Rectal smooth muscle tissue (tissue), 1 donor: Measurements from ENCODE around the gene TUBB2A.
"Not testable (repeated sequence)": the region's sequence is repeated elsewhere in the genome, so short reads cannot be mapped to it uniquely, and the experiment has no call there.

ENCODE experiments used
- H3K27ac ChIP-seq: one replicate; pipeline ENCODE4 v1.7.0; 2013; ENCODE audit warnings: low read depth, low read length, inconsistent platforms
- H3K27me3 ChIP-seq: one replicate; pipeline ENCODE4 v1.7.0; 2013; ENCODE audit warnings: low read length; ENCODE audit not compliant: control insufficient read depth, insufficient read depth
- H3K36me3 ChIP-seq: one replicate; pipeline ENCODE4 v1.7.0; 2013; ENCODE audit warnings: low read length; ENCODE audit not compliant: control insufficient read depth, insufficient read depth
- H3K4me1 ChIP-seq: one replicate; pipeline ENCODE4 v1.7.0; 2013; ENCODE audit warnings: low read length; ENCODE audit not compliant: control insufficient read depth, insufficient read depth
- H3K4me3 ChIP-seq: one replicate; pipeline ENCODE4 v1.7.0; 2013; ENCODE audit warnings: low read length
- H3K9ac ChIP-seq: one replicate; pipeline ENCODE4 v1.7.0; 2013; ENCODE audit warnings: low read length

Gene TUBB2A

GRCh38 chr6:3162067-3162497 lies 4.7 kb upstream of the TUBB2A start:
- Histone ChIP-seq H3K9ac (no peak overlapping the region), H3K27ac (peak overlapping the region; percentile 93), H3K36me3 (no peaks in the 10 kb centered on the region), H3K4me1 (peaks cover 7% of the 10 kb centered on the region), H3K27me3 (no peaks in the 10 kb centered on the region), H3K4me3 (peak overlapping the region; percentile 76)

- peak overlapping the region; percentile 27 for H3K9ac ChIP-seq
- no peak overlapping the region for H3K4me3 ChIP-seq
- peak overlapping the region; percentile 12 for H3K27ac ChIP-seq
- H3K36me3 ChIP-seq, result no peaks in the 10 kb centered on the region
- H3K27me3 ChIP-seq, result no peaks in the 10 kb centered on the region
- peaks cover 7% of the 10 kb centered on the region for H3K4me1 ChIP-seq
Observed at GRCh38 chr6:3159805-3160781, 2.7 kb upstream of the TUBB2A start.

- H3K9ac ChIP-seq, result peak overlapping the region; percentile 3
- H3K27me3 ChIP-seq, H3K36me3 ChIP-seq, H3K4me1 ChIP-seq: not testable (repeated sequence)
- H3K4me3 ChIP-seq, result peak overlapping the region; percentile 65
- peak overlapping the region; percentile 84 for H3K27ac ChIP-seq
Observed at GRCh38 chr6:3156184-3157130, 887 bp downstream of the TUBB2A start.

DNA sequence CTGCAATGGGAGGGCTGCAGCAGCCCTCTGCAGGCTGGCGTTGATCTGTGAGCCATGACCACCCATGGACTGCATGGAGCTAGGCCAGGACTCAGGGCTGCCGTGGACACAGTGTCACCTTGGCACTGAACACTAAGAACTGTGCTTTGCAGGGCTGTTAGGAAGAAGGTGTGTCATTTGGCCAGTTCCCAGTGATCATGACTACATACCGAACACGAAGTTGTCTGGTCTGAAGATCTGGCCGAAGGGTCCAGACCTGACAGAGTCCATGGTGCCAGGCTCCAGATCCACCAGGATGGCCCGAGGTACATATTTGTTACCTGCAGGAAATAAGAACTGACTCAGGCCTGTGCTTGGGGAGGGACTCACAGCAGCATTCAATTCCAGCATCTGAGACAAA lies 1.9 kb downstream of the TUBB2A start:
- not testable (repeated sequence) for H3K4me1 ChIP-seq, H3K4me3 ChIP-seq, H3K27me3 ChIP-seq, H3K36me3 ChIP-seq, H3K27ac ChIP-seq, H3K9ac ChIP-seq

GRCh38 chr6:3152689-3153088 lies 4.7 kb downstream of the TUBB2A start:
- Histone ChIP-seq H3K9ac (no peak overlapping the region), H3K27me3 (no peaks in the 10 kb centered on the region), H3K4me3 (no peak overlapping the region), H3K27ac (no peak overlapping the region), H3K4me1 (no peaks in the 10 kb centered on the region), H3K36me3 (peaks cover 8% of the 10 kb centered on the region)

- Histone ChIP-seq H3K36me3 (peaks cover 10% of the 10 kb centered on the region), H3K9ac (no peak overlapping the region), H3K27ac (no peak overlapping the region), H3K4me1 (no peaks in the 10 kb centered on the region), H3K4me3 (no peak overlapping the region), H3K27me3 (no peaks in the 10 kb centered on the region)
Observed at GRCh38 chr6:3151691-3152090, 5.7 kb downstream of the TUBB2A start.

DNA sequence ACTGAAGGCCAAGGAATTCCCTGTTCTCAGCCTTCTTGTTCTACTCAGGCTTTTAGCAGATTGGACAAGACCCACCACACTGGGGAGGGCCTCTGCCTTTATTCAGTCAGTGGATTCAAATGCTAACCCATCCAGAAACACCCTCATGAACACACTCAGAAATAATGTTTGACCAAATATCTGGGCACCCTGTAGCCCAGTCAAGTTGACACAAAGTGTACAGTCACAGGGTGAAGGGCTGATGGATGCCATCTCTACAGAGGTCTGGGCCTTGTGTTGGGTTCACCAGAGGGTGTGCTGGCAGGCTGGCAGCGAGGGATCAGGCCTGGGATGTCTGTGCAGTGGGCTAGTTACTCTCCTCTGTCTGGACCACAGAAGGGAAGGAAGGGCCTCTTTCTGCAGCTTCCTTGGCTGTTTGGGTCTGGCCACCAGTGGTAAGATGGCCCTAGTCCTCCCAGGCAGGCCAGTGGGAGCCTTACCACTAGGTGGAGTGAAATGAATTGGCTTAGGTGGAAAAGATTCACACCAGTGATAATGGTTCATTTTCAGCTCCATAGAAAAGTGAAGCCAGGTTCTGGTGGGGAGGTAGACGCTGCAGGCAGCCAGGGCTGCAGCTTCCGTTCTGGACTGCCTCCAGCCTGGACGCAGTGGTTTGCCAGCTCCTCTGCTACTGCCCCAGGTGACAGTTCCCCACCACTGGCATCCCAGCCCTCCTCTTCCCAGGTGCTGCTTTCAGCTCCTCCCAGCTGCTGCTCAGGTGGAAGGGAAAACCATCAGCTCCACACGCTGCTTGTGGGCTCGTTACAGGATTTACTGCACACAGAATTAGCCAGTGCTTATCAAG lies 9.2 kb downstream of the TUBB2A start:
- H3K27ac ChIP-seq, result no peak overlapping the region
- H3K27me3 ChIP-seq, result no peaks in the 10 kb centered on the region
- H3K4me3 ChIP-seq, result no peak overlapping the region
- H3K9ac ChIP-seq, result no peak overlapping the region
- no peaks in the 10 kb centered on the region for H3K4me1 ChIP-seq
- H3K36me3 ChIP-seq, result peaks cover 10% of the 10 kb centered on the region

GRCh38 chr6:3144571-3144970 lies 12.8 kb downstream of the TUBB2A start:
- Histone ChIP-seq H3K4me3 (no peak overlapping the region), H3K27me3 (no peaks in the 10 kb centered on the region), H3K4me1 (peaks cover 2% of the 10 kb centered on the region), H3K36me3 (peaks cover 8% of the 10 kb centered on the region), H3K27ac (no peak overlapping the region), H3K9ac (no peak overlapping the region)

DNA sequence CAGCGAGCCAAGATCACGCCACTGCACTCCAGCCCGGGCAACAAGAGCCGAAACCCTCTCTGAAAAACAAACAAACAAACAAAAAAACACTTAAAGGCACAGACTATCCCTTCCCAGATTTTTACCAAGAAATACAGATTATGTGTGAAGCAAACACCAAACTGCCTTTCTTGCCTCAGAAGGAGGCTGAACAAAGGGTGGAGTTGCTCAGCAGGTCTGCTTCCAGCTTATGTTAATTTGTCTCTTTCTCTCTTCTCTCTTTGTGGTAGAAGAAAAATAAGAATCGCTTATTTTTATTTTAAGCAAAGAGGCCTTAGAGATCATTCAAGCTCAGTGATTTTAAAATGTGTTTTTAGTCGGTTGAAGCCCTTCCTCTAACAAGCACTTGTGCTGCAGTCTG lies 14.2 kb downstream of the TUBB2A start:
- H3K27me3 ChIP-seq, result no peaks in the 10 kb centered on the region
- H3K36me3 ChIP-seq, result peaks cover 9% of the 10 kb centered on the region
- no peak overlapping the region for H3K4me3 ChIP-seq
- no peak overlapping the region for H3K9ac ChIP-seq
- peaks cover 2% of the 10 kb centered on the region for H3K4me1 ChIP-seq
- no peak overlapping the region for H3K27ac ChIP-seq

- Histone ChIP-seq H3K36me3 (peaks cover 3% of the 10 kb centered on the region), H3K27ac (no peak overlapping the region), H3K27me3 (no peaks in the 10 kb centered on the region), H3K4me1 (peaks cover 2% of the 10 kb centered on the region), H3K9ac (no peak overlapping the region), H3K4me3 (no peak overlapping the region)
Observed at GRCh38 chr6:3142536-3142935, 14.8 kb downstream of the TUBB2A start.

DNA sequence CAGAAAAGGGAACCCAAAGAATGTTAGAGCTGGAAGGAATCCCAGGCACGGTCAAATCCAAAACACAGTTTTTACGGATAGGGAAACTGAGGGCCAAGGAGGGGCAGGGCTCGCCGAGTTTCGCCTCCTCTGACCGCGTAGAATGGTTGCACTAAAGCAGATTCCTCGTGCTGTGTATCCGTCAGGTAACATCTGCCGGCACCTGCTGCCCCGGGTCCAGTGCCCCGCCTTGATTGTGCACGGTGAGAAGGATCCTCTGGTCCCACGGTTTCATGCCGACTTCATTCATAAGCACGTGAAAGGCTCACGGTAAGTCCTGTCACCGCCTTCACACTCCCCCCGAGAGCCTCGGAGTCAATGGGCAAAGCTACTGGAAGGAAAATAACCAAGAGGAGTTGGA lies 17.1 kb downstream of the TUBB2A start:
- peaks cover 2% of the 10 kb centered on the region for H3K4me1 ChIP-seq
- no peaks in the 10 kb centered on the region for H3K27me3 ChIP-seq
- H3K9ac ChIP-seq, result no peak overlapping the region
- H3K36me3 ChIP-seq, result peaks cover 8% of the 10 kb centered on the region
- H3K27ac ChIP-seq, result no peak overlapping the region
- H3K4me3 ChIP-seq, result no peak overlapping the region
